K562 (cell line): ENCODE results near the gene AUNIP. TPM values are rescaled to one million over a fixed set of nuclear protein-coding genes. Genes with fewer than 3 reads are reported as not detected.

Experiments used
- ATAC-seq: fragments of 200-7000 bp; cut with Tn5 transposase; 3 replicates; pipeline ENCODE4 v1.9.1; 2020; ENCODE audit warnings: moderate library complexity
- BruUV-seq: library from RNA; stranded (reverse); fragments of 400-500 nt; replicated peaks from 2 replicates; lab custom pipeline; 2021; lab: Mats Ljungman, UMichigan
- CTCF ChIA-PET: fragments of 300-600 bp; formaldehyde crosslinking; extraction: SDS; loops from one replicate; lab custom pipeline; 2021; ENCODE audit warnings: low intra/inter-chr PET ratio; lab: Yijun Ruan, JAX
- POLR2A ChIA-PET: fragments of 300-600, 350-650 bp; sonication (Branson Sonifier 250); formaldehyde crosslinking; extraction: SDS; loops from one replicate; lab custom pipeline; 2021; ENCODE audit warnings: antibody characterized with exemption, inconsistent platforms; lab: Yijun Ruan, JAX
- DNase-seq, 4 experiments: peaks; one replicate each; pipeline versions ENCODE4 v3.0.0 to v3.0.0-alpha.2; 2011 to 2018; ENCODE audit warnings: low spot score in 3 of 4, mixed read lengths in 3 of 4; ENCODE audit errors: extremely low read depth in 1 of 4
- FAIRE-seq: peaks from 2 replicates; lab custom pipeline; 2011; peaks lifted over from hg19 to GRCh38; lab: Jason Lieb, UNC
- H2AFZ ChIP-seq: 2 replicates; pipeline ENCODE4 v1.6.0; 2011; ENCODE audit warnings: low read depth, low read length, control low read depth, inconsistent platforms
- H3K27ac ChIP-seq: fragments of 200-600 bp; 3 replicates; pipeline ENCODE4 v1.8.0; 2011; ENCODE audit warnings: low read depth, mild to moderate bottlenecking, control low read depth, inconsistent platforms, low read length, moderate library complexity, mixed read lengths; ENCODE audit errors: extremely low read depth
- H3K27me3 ChIP-seq, 2 experiments: fragments of 300-600 bp in 1 of 2; 2 replicates in 1 of 2; 3 replicates in 1 of 2; pipeline versions ENCODE4 v1.6.0 to v1.8.0; 2011; ENCODE audit warnings: inconsistent platforms in 2 of 2, low read length in 2 of 2, mild to moderate bottlenecking in 1 of 2, mixed read lengths in 1 of 2, moderate library complexity in 1 of 2; ENCODE audit not compliant: control insufficient read depth in 2 of 2, insufficient read depth in 2 of 2
- H3K36me3 ChIP-seq: fragments of 300-600 bp; 3 replicates; pipeline ENCODE4 v1.8.0; 2011; ENCODE audit warnings: mild to moderate bottlenecking, low read length, inconsistent platforms; ENCODE audit not compliant: control insufficient read depth, insufficient read depth
- H3K4me1 ChIP-seq, 2 experiments: fragments of 200-600 bp in 1 of 2; replicated peaks in 1 of 2; 2 replicates in 1 of 2; 3 replicates in 1 of 2; pipeline versions ENCODE4 v1.5.1 to v1.8.0; 2011; ENCODE audit warnings: inconsistent platforms in 2 of 2, low read length in 2 of 2, mild to moderate bottlenecking in 1 of 2, mixed read lengths in 1 of 2, moderate library complexity in 1 of 2; ENCODE audit not compliant: control insufficient read depth in 2 of 2, insufficient read depth in 2 of 2
- H3K4me2 ChIP-seq: 2 replicates; pipeline ENCODE4 v1.6.1; 2011; ENCODE audit warnings: low read length, control low read depth, inconsistent platforms, mixed read lengths; ENCODE audit not compliant: insufficient read depth
- H3K4me3 ChIP-seq: fragments of 200-600 bp; sonication (generic), shearing (Covaris generic); 2 replicates; pipeline ENCODE4 v1.5.1; 2016; ENCODE audit warnings: control low read depth, inconsistent platforms
- H3K79me2 ChIP-seq: fragments of 200-600 bp; 3 replicates; pipeline ENCODE4 v1.8.0; 2011; ENCODE audit warnings: low read length, inconsistent platforms; ENCODE audit not compliant: control insufficient read depth, insufficient read depth
- H3K9ac ChIP-seq, 2 experiments: 2 replicates each; pipeline versions ENCODE4 v1.6.0 to v1.6.1; 2011; ENCODE audit warnings: low read depth in 2 of 2, low read length in 2 of 2, control low read depth in 1 of 2, inconsistent platforms in 1 of 2, mild to moderate bottlenecking in 1 of 2, mixed read lengths in 1 of 2; ENCODE audit not compliant: insufficient read depth in 1 of 2
- H3K9me1 ChIP-seq: one replicate; pipeline ENCODE4 v1.6.0; 2011; ENCODE audit warnings: inconsistent platforms, mild to moderate bottlenecking, low read length, moderate library complexity; ENCODE audit not compliant: control insufficient read depth, insufficient read depth
- H3K9me3 ChIP-seq: replicated peaks from 2 replicates; pipeline ENCODE4 v1.5.1; 2011; ENCODE audit warnings: low read depth, low read length, inconsistent platforms; ENCODE audit not compliant: control insufficient read depth, insufficient read depth
- H4K20me1 ChIP-seq: replicated peaks from 2 replicates; pipeline ENCODE4 v1.6.1; 2011; ENCODE audit warnings: low read length, inconsistent platforms, mixed read lengths; ENCODE audit not compliant: control insufficient read depth, insufficient read depth
- ATF2 ChIP-seq: sonication (generic); formaldehyde crosslinking; IDR thresholded peaks from 2 replicates; pipeline ENCODE4 v1.8.1; 2022; ENCODE audit warnings: missing genetic modification reagents
- EHMT2 ChIP-seq: fragments of 450-650 bp; IDR thresholded peaks from 2 replicates; pipeline ENCODE4 v1.6.1; 2018; ENCODE audit warnings: antibody characterized with exemption
- ETV1 ChIP-seq: fragments of 450-650 bp; conservative IDR thresholded peaks from 2 replicates; pipeline ENCODE4 v1.6.1; 2016; ENCODE audit warnings: missing genetic modification characterization, control low read depth, low read depth, missing compliant biosample characterization
- HMG20A ChIP-seq: fragments of 450-650 bp; formaldehyde crosslinking; conservative IDR thresholded peaks from 2 replicates; pipeline ENCODE4 v1.4.0; 2020; ENCODE audit warnings: mild to moderate bottlenecking, mixed read lengths
- NCOA6 ChIP-seq: fragments of 450-650 bp; IDR thresholded peaks from 2 replicates; pipeline ENCODE4 v1.6.1; 2017; ENCODE audit warnings: mild to moderate bottlenecking
- NR4A1 ChIP-seq, 2 experiments: fragments of 250-450 bp in 1 of 2; fragments of 450-650 bp in 1 of 2; sonication (Bioruptor Pico) in 1 of 2; IDR thresholded peaks; 2 replicates each; pipeline versions ENCODE4 v1.4.0 to v1.6.1; 2016 to 2020; ENCODE audit warnings: mild to moderate bottlenecking in 2 of 2, missing compliant biosample characterization in 1 of 2, missing genetic modification characterization in 1 of 2, moderate library complexity in 1 of 2
- PCBP2 ChIP-seq: fragments of 200-400 bp; formaldehyde crosslinking; IDR thresholded peaks from 2 replicates; pipeline ENCODE4 v1.6.1; 2018; ENCODE audit warnings: low read length, low read depth, mild to moderate bottlenecking, moderate library complexity; ENCODE audit not compliant: poor library complexity, severe bottlenecking
- SMAD3 ChIP-seq: fragments of 450-650 bp; formaldehyde crosslinking; conservative IDR thresholded peaks from 2 replicates; pipeline ENCODE4 v1.4.0; 2020; ENCODE audit warnings: mild to moderate bottlenecking
- STAT5B ChIP-seq: fragments of 250-450 bp; sonication (Bioruptor Pico); IDR thresholded peaks from 2 replicates; pipeline ENCODE4 v1.8.0; 2021; ENCODE audit warnings: mild to moderate bottlenecking, inconsistent platforms
- SUPT5H ChIP-seq: fragments of 450-650 bp; IDR thresholded peaks from 2 replicates; pipeline ENCODE4 v1.6.1; 2016
- TAF1 ChIP-seq: IDR thresholded peaks from 2 replicates; pipeline ENCODE4 v1.6.1; 2011; ENCODE audit warnings: mild to moderate bottlenecking, low read length, moderate library complexity; ENCODE audit not compliant: insufficient read depth, control insufficient read depth, severe bottlenecking; ENCODE audit errors: extremely low read depth
- TAF9B ChIP-seq: fragments of 450-650 bp; IDR thresholded peaks from 2 replicates; pipeline ENCODE4 v1.6.1; 2018; ENCODE audit warnings: mild to moderate bottlenecking; ENCODE audit not compliant: partially characterized antibody
- ZNF184 ChIP-seq: sonication (generic); formaldehyde crosslinking; IDR thresholded peaks from 2 replicates; pipeline ENCODE4 v1.5.0; 2020; ENCODE audit warnings: missing genetic modification reagents
- ZNF707 ChIP-seq: fragments of 250-450 bp; sonication (Bioruptor Pico); conservative IDR thresholded peaks from 2 replicates; pipeline ENCODE4 v1.8.0; 2022; ENCODE audit warnings: inconsistent platforms, mild to moderate bottlenecking, moderate library complexity
- ZNF766 ChIP-seq: fragments of 200-800 bp; sonication (Bioruptor generic); conservative IDR thresholded peaks from 2 replicates; pipeline ENCODE4 v1.6.1; 2016; ENCODE audit warnings: missing genetic modification characterization, missing compliant biosample characterization
- WGBS: fragments of 100-300 bp; shearing (Covaris generic); methylation state at CpG from one replicate; pipeline ENCODE4 v1.1.6; 2016; ENCODE audit warnings: low coverage, mixed read lengths; ENCODE audit not compliant: insufficient coverage; ENCODE audit errors: missing lambda C conversion rate; 5-methylcytosine and 5-hydroxymethylcytosine counted together
- in situ Hi-C: fragments of 300-500 bp; cut with MboI; formaldehyde crosslinking; loops from 4 replicates; pipeline ENCODE4 v1.15.0; 2018; ENCODE audit warnings: inconsistent platforms, mixed read lengths
- intact Hi-C: fragments of 100-400 bp; cut with micrococcal nuclease; formaldehyde crosslinking; loops from 2 replicates; pipeline ENCODE4 v1.14.2; 2022
- polyA plus RNA-seq, 8 experiments: library from polyadenylated mRNA; depleted of rRNA in 4 of 8; stranded (reverse) in 5 of 8; unstranded in 3 of 8; fragments of >200 nt; fragmentation: Nextera tagmentation in 2 of 8; fragmentation: Illumina TruSeq in 1 of 8; extraction: Ambion mirVana in 2 of 8; extraction: Trizol in 1 of 8; gene quantifications; 2 replicates each; pipeline versions ENCODE4 v1.2.1 to v1.2.3, GENCODE V29; 2011 to 2014; ENCODE audit warnings: inconsistent platforms in 1 of 8, missing spikeins in 1 of 8
- total RNA-seq, 7 experiments: library from RNA; depleted of rRNA in 6 of 7; stranded (reverse); fragments of >200 nt in 6 of 7; fragmentation: Illumina TruSeq in 2 of 7; extraction: Trizol in 2 of 7; gene quantifications; 2 replicates each; pipeline versions ENCODE4 v1.2.1 to v1.2.3, GENCODE V29; 2011 to 2021; ENCODE audit warnings: low replicate concordance in 1 of 7

Gene AUNIP
- total and polyA plus RNA-seq, 9 of the 15 experiments (the other 6 are each of a cell fraction or from before 2014, with no cell fraction given): 12.1 to 53.8 (median 47.1) TPM

DNA sequence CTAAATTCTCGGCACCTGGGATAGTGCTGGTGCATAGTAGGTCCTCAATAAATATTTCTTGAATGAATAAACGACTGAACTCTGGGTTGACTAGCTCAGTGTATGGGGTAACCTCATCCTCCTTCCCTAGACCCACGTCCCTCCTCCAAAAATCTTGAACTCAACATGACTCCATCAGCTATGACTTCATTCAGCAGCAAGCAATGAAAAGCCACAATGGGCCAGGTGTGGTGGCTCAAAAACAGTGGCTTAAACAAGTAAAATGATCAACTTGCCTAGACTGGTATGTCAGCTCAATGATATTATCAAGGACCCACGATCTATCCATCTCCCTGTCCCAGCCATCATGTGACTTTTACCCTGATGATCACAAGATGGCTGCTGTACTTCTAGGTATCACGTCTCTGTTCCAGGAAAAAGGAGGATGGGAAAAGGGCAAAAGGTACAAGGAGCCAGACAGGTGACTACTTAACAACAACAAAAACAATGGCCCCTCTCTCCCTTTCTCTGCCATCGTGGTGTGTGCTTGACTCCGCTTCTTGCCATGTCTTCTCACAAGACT lies 29.2 kb upstream of the AUNIP start:
- in situ Hi-C loops: no loop called here
- peaks cover 24 to 25% of the 10 kb centered on the region in 2 experiments for H3K4me1 ChIP-seq
- H3K4me2 ChIP-seq: no peak overlapping the region
- H3K36me3 ChIP-seq: peaks cover 7% of the 10 kb centered on the region; the same call in 1 of the 3 replicates
- no peak overlapping the region for H3K9ac ChIP-seq
- ATAC-seq: no peak
- WGBS: 46% methylated on average over 7 of the region's 7 CpGs
- BruUV-seq: no TSS peak
- H3K27me3 ChIP-seq: no peaks in the 10 kb centered on the region
- ChIA-PET CTCF (interaction anchor here (1.8 kb wide), 1 partner anchor 51 kb away, joined by 6 read pairs; no protein-coding TSS in a partner anchor), POLR2A (interaction anchor here (0.6 to 7.9 kb wide), 7 partner anchors 7 to 1228 kb away, joined by 3 to 76 read pairs (median 3); no protein-coding TSS in a partner anchor)
- FAIRE-seq: no peak
- no peaks in the 10 kb centered on the region for H3K9me3 ChIP-seq
- DNase-seq: peak in 1 of 4 experiments; percentile 12
- no peaks in the 10 kb centered on the region for H4K20me1 ChIP-seq
- no peak overlapping the region for H3K4me3 ChIP-seq
- no peaks in the 10 kb centered on the region for H3K9me1 ChIP-seq
- intact Hi-C loops: loop anchor here (5.0 kb wide), 1 partner anchor 66 kb away; no protein-coding TSS in a partner anchor
- no peaks in the 10 kb centered on the region for H3K79me2 ChIP-seq
- no peak overlapping the region for H2AFZ ChIP-seq
- H3K27ac ChIP-seq: no peak overlapping the region
- no peak for TF ChIP-seq EHMT2
- no peak for TF ChIP-seq STAT5B (CRISPR knock-in tag)
- TF ChIP-seq TAF9B: no peak
- no peak for TF ChIP-seq ZNF707
- no peak for TF ChIP-seq ETV1 (tag)
- no peak for TF ChIP-seq SMAD3 (CRISPR knock-in tag)
- no peak for TF ChIP-seq ATF2 (CRISPR knock-in tag)
- no peak for TF ChIP-seq NCOA6
- TF ChIP-seq ZNF766: no peak; the same call in 1 of the 2 replicates
- no peak for TF ChIP-seq SUPT5H
- TF ChIP-seq ZNF184 (CRISPR knock-in tag): no peak
- TF ChIP-seq TAF1: no peak
- no peak for TF ChIP-seq PCBP2
- no peak for TF ChIP-seq HMG20A (CRISPR knock-in tag)
- no peak for TF ChIP-seq NR4A1 (CRISPR knock-in tag; IDR thresholded peaks at IDR 0.05)
- TF ChIP-seq NR4A1 (tag; IDR thresholded peaks at IDR 0.05): peak; percentile 48; the same call in 1 of the 2 replicates
